NCI-H2081 treated with DMSO at 0.1 percent for 48 hours (cell line): Measurements from ENCODE around the gene SRGAP1.

Experiments used
- DNase-seq: peaks from one replicate; lab custom pipeline; 2025; lab: John Stamatoyannopoulos, UW

SRGAP1 gene

GRCh38 chr12:63937378-63938316 is 93.1 kb downstream of the SRGAP1 start:
- DNase-seq, result no peak

- DNase-seq, result no peak
Measured at GRCh38 chr12:63940310-63941005, 96.0 kb downstream of the SRGAP1 start.

GRCh38 chr12:63941166-63941800 is 96.8 kb downstream of the SRGAP1 start:
- peak; percentile 66 for DNase-seq

- no peak for DNase-seq
Measured at GRCh38 chr12:63941879-63942278, 97.4 kb downstream of the SRGAP1 start.

- no peak for DNase-seq
Measured at GRCh38 chr12:63942464-63943241, 98.2 kb downstream of the SRGAP1 start.

GRCh38 chr12:63944034-63944579 is 99.6 kb downstream of the SRGAP1 start:
- no peak for DNase-seq

- no peak for DNase-seq
Measured at GRCh38 chr12:63944586-63945228, 100.2 kb downstream of the SRGAP1 start.

- DNase-seq, result no peak
Measured at GRCh38 chr12:63945777-63946176, 101.3 kb downstream of the SRGAP1 start.

GRCh38 chr12:63948211-63948610 is 103.7 kb downstream of the SRGAP1 start:
- no peak for DNase-seq

GRCh38 chr12:63949902-63950301 is 105.4 kb downstream of the SRGAP1 start:
- DNase-seq, result no peak

GRCh38 chr12:63952995-63953394 is 108.5 kb downstream of the SRGAP1 start:
- DNase-seq, result no peak

- no peak for DNase-seq
Measured at GRCh38 chr12:63955831-63956666, 111.5 kb downstream of the SRGAP1 start.

- no peak for DNase-seq
Measured at GRCh38 chr12:63957496-63957895, 113.0 kb downstream of the SRGAP1 start.

- peak; percentile 18 for DNase-seq
Measured at GRCh38 chr12:63958876-63959580, 114.5 kb downstream of the SRGAP1 start.

GRCh38 chr12:63961048-63961447 is 116.5 kb downstream of the SRGAP1 start:
- no peak for DNase-seq

- no peak for DNase-seq
Measured at GRCh38 chr12:63961543-63961942, 117.0 kb downstream of the SRGAP1 start.

GRCh38 chr12:63963868-63964267 is 119.4 kb downstream of the SRGAP1 start:
- no peak for DNase-seq

GRCh38 chr12:63964301-63964700 is 119.8 kb downstream of the SRGAP1 start:
- no peak for DNase-seq

- DNase-seq, result no peak
Measured at GRCh38 chr12:63965936-63966605, 121.6 kb downstream of the SRGAP1 start.
